RWPE1 (cell line): Measurements from ENCODE around the gene CDK6.

Experiments
- CTCF ChIA-PET: fragments of 350-600 bp; sonication (Branson Sonifier 250); formaldehyde crosslinking; extraction: SDS; loops from one replicate; lab custom pipeline; 2021; lab: Yijun Ruan, JAX
- POLR2A ChIA-PET: fragments of 400-600 bp; formaldehyde crosslinking; extraction: SDS; loops from one replicate; lab custom pipeline; 2020; ENCODE audit warnings: antibody characterized with exemption; ENCODE audit not compliant: low non-redundant PET; lab: Yijun Ruan, JAX
- DNase-seq: peaks from one replicate; pipeline ENCODE4 v3.0.0; 2012; ENCODE audit warnings: low spot score
- H3K27ac ChIP-seq: fragments of 450-650 bp; 2 replicates; pipeline ENCODE4 v1.5.1; 2017
- TF ChIP-seq, protein P1 (sequence below): fragments of 450-650 bp; conservative IDR thresholded peaks from 2 replicates; pipeline ENCODE4 v1.5.1; 2017; ENCODE audit warnings: low read depth, mild to moderate bottlenecking

CDK6 gene

DNA sequence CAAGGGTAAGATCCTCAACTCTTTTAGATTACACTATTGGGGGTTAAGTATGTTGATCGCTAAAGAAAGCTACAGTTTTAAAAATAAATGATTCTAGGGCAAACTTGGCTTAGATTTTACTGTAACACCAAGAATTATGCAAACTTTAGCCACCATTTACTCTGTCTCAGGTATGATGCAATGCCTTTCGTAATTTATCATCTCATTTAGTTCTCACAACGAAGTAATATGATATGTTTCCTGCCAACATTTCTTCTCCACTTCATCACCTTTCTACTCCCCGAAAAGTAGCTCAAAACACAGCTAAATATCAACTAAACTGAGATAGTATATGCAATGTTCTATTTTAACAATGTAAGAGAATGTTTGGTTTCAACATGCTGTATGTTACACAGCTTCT lies 267.2 kb downstream of the CDK6 start:
- H3K27ac ChIP-seq, result no peak overlapping the region
- no peak for DNase-seq
- POLR2A ChIA-PET, result no interaction called here
- CTCF ChIA-PET, result no interaction called here
- TF ChIP-seq, protein P1, sequence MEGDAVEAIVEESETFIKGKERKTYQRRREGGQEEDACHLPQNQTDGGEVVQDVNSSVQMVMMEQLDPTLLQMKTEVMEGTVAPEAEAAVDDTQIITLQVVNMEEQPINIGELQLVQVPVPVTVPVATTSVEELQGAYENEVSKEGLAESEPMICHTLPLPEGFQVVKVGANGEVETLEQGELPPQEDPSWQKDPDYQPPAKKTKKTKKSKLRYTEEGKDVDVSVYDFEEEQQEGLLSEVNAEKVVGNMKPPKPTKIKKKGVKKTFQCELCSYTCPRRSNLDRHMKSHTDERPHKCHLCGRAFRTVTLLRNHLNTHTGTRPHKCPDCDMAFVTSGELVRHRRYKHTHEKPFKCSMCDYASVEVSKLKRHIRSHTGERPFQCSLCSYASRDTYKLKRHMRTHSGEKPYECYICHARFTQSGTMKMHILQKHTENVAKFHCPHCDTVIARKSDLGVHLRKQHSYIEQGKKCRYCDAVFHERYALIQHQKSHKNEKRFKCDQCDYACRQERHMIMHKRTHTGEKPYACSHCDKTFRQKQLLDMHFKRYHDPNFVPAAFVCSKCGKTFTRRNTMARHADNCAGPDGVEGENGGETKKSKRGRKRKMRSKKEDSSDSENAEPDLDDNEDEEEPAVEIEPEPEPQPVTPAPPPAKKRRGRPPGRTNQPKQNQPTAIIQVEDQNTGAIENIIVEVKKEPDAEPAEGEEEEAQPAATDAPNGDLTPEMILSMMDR, result no peak

DNA sequence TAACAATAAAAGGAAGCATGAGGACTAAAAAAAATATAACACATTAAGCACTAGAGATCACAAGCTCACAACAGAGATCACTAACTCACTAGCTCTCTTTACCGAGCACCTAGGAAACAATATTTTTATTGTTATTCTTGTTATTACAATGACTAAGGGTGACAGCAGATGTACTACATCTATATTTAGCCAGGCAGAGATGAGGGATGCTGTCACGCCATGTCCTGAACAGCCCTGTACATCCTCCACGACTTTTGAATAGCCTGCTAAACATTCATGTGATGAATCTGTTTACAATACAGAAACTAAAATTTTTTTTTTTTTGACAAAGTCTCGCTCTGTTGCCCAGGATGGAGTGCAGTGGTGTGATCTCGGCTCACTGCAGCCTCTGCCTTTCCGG lies 268.9 kb downstream of the CDK6 start:
- H3K27ac ChIP-seq, result no peak overlapping the region
- no peak for DNase-seq
- POLR2A ChIA-PET, result no interaction called here
- TF ChIP-seq, protein P1, result no peak
- CTCF ChIA-PET, result interaction anchor here (0.6 to 0.7 kb wide), 2 partner anchors 42 to 647 kb away, joined by 3 read pairs; no protein-coding TSS in a partner anchor

DNA sequence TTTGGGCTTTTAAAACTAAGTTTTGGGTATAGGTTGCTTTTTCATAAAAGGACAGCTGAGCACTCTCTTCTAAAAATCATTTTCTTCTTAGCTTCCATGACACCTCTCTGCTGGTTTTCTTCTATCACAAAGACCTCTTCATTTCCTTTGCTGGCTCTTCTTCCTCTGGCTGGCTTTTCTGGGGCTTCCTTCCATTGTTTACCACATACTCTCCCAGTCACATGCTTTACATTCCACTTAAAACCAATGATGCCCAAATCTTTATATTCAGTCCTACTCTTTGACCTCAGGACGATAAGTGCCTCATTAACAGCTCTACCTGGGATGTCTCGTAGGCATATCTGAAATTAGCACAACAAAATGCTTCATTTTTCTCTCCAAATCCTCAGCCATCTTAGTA lies 273.0 kb downstream of the CDK6 start:
- ChIA-PET POLR2A (no interaction called here), CTCF (no interaction called here)
- DNase-seq, result no peak
- H3K27ac ChIP-seq, result no peak overlapping the region
- TF ChIP-seq, protein P1, result no peak

DNA sequence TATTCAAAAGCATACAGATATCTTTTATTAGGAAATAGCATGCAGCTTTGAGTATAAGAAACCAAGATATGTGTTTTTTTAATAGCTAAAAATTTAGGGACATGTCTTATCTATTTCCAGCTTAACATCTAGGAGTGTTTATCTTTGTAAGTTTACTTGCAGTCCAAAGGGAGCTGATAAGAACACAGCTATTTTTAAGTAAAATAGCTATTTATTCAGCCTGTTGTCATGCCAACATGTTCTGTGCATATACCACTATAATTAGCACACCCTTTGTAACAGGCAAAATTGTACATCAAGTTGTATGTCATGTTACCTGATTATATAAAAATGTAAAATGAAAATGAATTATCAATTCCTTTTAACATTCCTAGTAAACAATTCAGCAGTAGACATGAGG lies 275.8 kb downstream of the CDK6 start:
- no peak overlapping the region for H3K27ac ChIP-seq
- CTCF ChIA-PET, result no interaction called here
- TF ChIP-seq, protein P1, result no peak
- POLR2A ChIA-PET, result no interaction called here
- no peak for DNase-seq

DNA sequence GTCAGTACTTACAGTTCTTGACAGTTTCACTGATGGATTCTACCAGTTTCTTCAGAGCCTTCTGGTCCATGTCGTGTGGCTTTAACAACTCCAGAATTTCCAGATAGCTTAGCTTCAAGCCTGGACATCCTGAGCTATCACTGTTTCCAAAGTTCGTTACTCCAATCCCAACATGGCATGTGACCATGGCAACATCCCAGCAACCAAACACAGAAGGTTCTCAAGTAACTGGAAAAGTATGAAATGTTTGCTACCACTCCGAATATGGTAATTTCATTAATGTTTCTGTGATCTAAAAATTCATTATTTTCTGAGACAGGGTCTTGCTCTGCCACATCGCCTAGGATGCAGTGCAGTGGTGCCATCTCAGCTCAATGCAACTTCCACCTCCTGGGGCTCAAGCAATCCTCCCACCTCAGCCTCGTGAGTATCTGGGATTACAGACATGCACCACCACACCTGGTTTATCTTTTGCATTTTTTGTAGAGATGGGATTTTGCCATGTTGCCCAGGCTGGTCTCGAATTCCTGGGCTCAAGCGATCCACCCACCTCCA lies 278.5 kb downstream of the CDK6 start:
- H3K27ac ChIP-seq, result no peak overlapping the region
- POLR2A ChIA-PET, result no interaction called here
- DNase-seq, result no peak
- CTCF ChIA-PET, result interaction anchor here (0.7 kb wide), 1 partner anchor 400 kb away, joined by 3 read pairs; no protein-coding TSS in a partner anchor
- TF ChIP-seq, protein P1, result no peak

DNA sequence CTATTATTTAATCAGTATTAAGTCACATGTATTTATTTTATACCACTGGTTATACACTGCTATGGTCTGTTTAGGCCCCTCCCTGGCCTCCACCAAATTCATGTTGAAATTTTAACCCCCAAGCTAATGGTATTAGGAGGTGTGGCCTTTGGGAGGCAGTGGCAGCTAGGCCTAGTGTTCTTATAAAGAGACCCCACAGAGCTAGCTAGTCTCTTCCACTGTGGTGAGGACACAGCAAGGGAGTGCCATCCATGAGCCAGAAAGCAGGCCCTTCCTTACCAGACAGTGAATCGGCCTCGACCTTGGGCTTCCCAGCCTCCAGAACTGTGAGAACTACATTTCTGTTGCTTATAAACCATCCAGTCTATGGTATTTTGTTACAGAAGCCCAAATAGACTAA lies 279.1 kb downstream of the CDK6 start:
- no peak overlapping the region for H3K27ac ChIP-seq
- TF ChIP-seq, protein P1, result no peak
- ChIA-PET CTCF (interaction anchor here (0.7 kb wide), 1 partner anchor 400 kb away, joined by 3 read pairs; no protein-coding TSS in a partner anchor), POLR2A (no interaction called here)
- DNase-seq, result no peak
